H9 (cell line): ENCODE data around the gene GLIPR1L1. TPM values are rescaled to one million over a fixed set of nuclear protein-coding genes. Genes with fewer than 3 reads are reported as not detected.

Source experiments
- DNase-seq: peaks from one replicate; pipeline ENCODE4 v3.0.0-alpha.2; 2017
- H2AFZ ChIP-seq: one replicate; pipeline ENCODE4 v1.6.1; 2013; ENCODE audit warnings: mild to moderate bottlenecking, low read length, control low read depth, moderate library complexity
- H2AK5ac ChIP-seq: 2 replicates; pipeline ENCODE4 v1.6.1; 2013; ENCODE audit warnings: low read length, control low read depth, mixed read lengths; ENCODE audit not compliant: insufficient read length
- H2BK120ac ChIP-seq: one replicate; pipeline ENCODE4 v1.6.1; 2013; ENCODE audit warnings: low read depth, mild to moderate bottlenecking, low read length, control low read depth, inconsistent platforms; ENCODE audit not compliant: poor library complexity, severe bottlenecking
- H2BK12ac ChIP-seq: 2 replicates; pipeline ENCODE4 v1.6.1; 2013; ENCODE audit warnings: low read length, control low read depth, mixed read lengths, low read depth; ENCODE audit not compliant: insufficient read length
- H2BK15ac ChIP-seq: 2 replicates; pipeline ENCODE4 v1.6.1; 2013; ENCODE audit warnings: low read depth, low read length, control low read depth
- H2BK20ac ChIP-seq: one replicate; pipeline ENCODE4 v1.6.1; 2013; ENCODE audit warnings: low read depth, mild to moderate bottlenecking, low read length, control low read depth, inconsistent platforms; ENCODE audit not compliant: poor library complexity, severe bottlenecking
- H2BK5ac ChIP-seq: 2 replicates; pipeline ENCODE4 v1.6.1; 2013; ENCODE audit warnings: low read length, control low read depth, mixed read lengths; ENCODE audit not compliant: insufficient read length
- H3K14ac ChIP-seq: 2 replicates; pipeline ENCODE4 v1.6.1; 2013; ENCODE audit warnings: low read length, control low read depth; ENCODE audit not compliant: insufficient read depth
- H3K18ac ChIP-seq: 2 replicates; pipeline ENCODE4 v1.6.1; 2013; ENCODE audit warnings: low read depth, mild to moderate bottlenecking, mixed read lengths, low read length, control low read depth; ENCODE audit not compliant: insufficient read length
- H3K23ac ChIP-seq: 2 replicates; pipeline ENCODE4 v1.6.1; 2013; ENCODE audit warnings: low read length, control low read depth, mixed read lengths, low read depth; ENCODE audit not compliant: insufficient read length
- H3K23me2 ChIP-seq: 2 replicates; pipeline ENCODE4 v1.6.1; 2013; ENCODE audit warnings: low read depth, mild to moderate bottlenecking, mixed read lengths, low read length, control low read depth; ENCODE audit not compliant: insufficient read length, poor library complexity, severe bottlenecking
- H3K27ac ChIP-seq: 2 replicates; pipeline ENCODE4 v1.5.1; 2013; ENCODE audit warnings: low read length, control low read depth, mixed read lengths, low read depth; ENCODE audit not compliant: insufficient read length
- H3K27me3 ChIP-seq: 2 replicates; pipeline ENCODE4 v1.6.1; 2013; ENCODE audit warnings: low read length, control low read depth, inconsistent platforms; ENCODE audit not compliant: insufficient read depth
- H3K4ac ChIP-seq: 2 replicates; pipeline ENCODE4 v1.6.1; 2013; ENCODE audit warnings: low read depth, mild to moderate bottlenecking, control low read depth, inconsistent platforms, low read length, moderate library complexity
- H3K4me1 ChIP-seq: 2 replicates; pipeline ENCODE4 v1.6.1; 2013; ENCODE audit warnings: low read length, control low read depth, inconsistent platforms; ENCODE audit not compliant: insufficient read depth
- H3K4me2 ChIP-seq: 2 replicates; pipeline ENCODE4 v1.6.1; 2013; ENCODE audit warnings: low read length, control low read depth, mixed read lengths; ENCODE audit not compliant: insufficient read length, insufficient read depth
- H3K56ac ChIP-seq: 2 replicates; pipeline ENCODE4 v1.6.1; 2013; ENCODE audit warnings: low read depth, mild to moderate bottlenecking, mixed read lengths, low read length, control low read depth; ENCODE audit not compliant: insufficient read length
- H3K79me1 ChIP-seq: 2 replicates; pipeline ENCODE4 v1.6.1; 2013; ENCODE audit warnings: low read depth, mild to moderate bottlenecking, moderate library complexity, low read length, control low read depth, inconsistent platforms; ENCODE audit not compliant: insufficient read depth, poor library complexity, severe bottlenecking
- H3K79me2 ChIP-seq: 2 replicates; pipeline ENCODE4 v1.6.1; 2013; ENCODE audit warnings: low read length, control low read depth, inconsistent platforms; ENCODE audit not compliant: insufficient read depth
- H3K9ac ChIP-seq: 2 replicates; pipeline ENCODE4 v1.6.1; 2013; ENCODE audit warnings: low read length, control low read depth, mixed read lengths; ENCODE audit not compliant: insufficient read length; ENCODE audit errors: extremely low read depth
- H3K9me3 ChIP-seq: one replicate; pipeline ENCODE4 v1.6.1; 2013; ENCODE audit warnings: low read depth, low read length, inconsistent platforms; ENCODE audit not compliant: control insufficient read depth
- H3T11ph ChIP-seq: one replicate; pipeline ENCODE4 v1.6.1; 2013; ENCODE audit warnings: mild to moderate bottlenecking, low read length, control low read depth, inconsistent platforms
- H4K20me1 ChIP-seq: one replicate; pipeline ENCODE4 v1.6.1; 2013; ENCODE audit not compliant: control insufficient read depth, insufficient read length, insufficient read depth
- H4K5ac ChIP-seq: 2 replicates; pipeline ENCODE4 v1.6.1; 2013; ENCODE audit warnings: low read depth, mild to moderate bottlenecking, mixed read lengths, low read length, control low read depth; ENCODE audit not compliant: insufficient read length
- H4K8ac ChIP-seq: replicated peaks from 2 replicates; pipeline ENCODE4 v1.6.1; 2013; ENCODE audit warnings: low read length, control low read depth, mixed read lengths, low read depth; ENCODE audit not compliant: insufficient read length
- H4K91ac ChIP-seq: 2 replicates; pipeline ENCODE4 v1.6.1; 2013; ENCODE audit warnings: low read depth, mild to moderate bottlenecking, moderate library complexity, mixed read lengths, low read length, control low read depth; ENCODE audit not compliant: insufficient read length
- H3K27ac Mint-ChIP-seq, 3 experiments: 2 replicates in 2 of 3; 3 replicates in 1 of 3; pipeline ENCODE4 v1.8.0; 2020 to 2021; ENCODE audit warnings: mixed read lengths in 3 of 3, mild to moderate bottlenecking in 1 of 3, moderate library complexity in 1 of 3
- H3K27me3 Mint-ChIP-seq: 2 replicates; pipeline ENCODE4 v1.8.0; 2021; ENCODE audit warnings: low read depth, mild to moderate bottlenecking, moderate library complexity, mixed read lengths
- H3K36me3 Mint-ChIP-seq, 3 experiments: 2 replicates in 2 of 3; 3 replicates in 1 of 3; pipeline ENCODE4 v1.8.0; 2020 to 2021; ENCODE audit warnings: low read depth in 3 of 3, mixed read lengths in 3 of 3; ENCODE audit not compliant: insufficient read depth in 1 of 3
- H3K4me1 Mint-ChIP-seq, 2 experiments: 2 replicates each; pipeline ENCODE4 v1.8.0; 2020; ENCODE audit warnings: mixed read lengths in 2 of 2
- H3K4me3 Mint-ChIP-seq, 2 experiments: 2 replicates in 1 of 2; 3 replicates in 1 of 2; pipeline ENCODE4 v1.8.0; 2020 to 2021; ENCODE audit warnings: mild to moderate bottlenecking in 2 of 2, mixed read lengths in 2 of 2, moderate library complexity in 1 of 2
- H3K9me3 Mint-ChIP-seq, 2 experiments: 2 replicates in 1 of 2; 3 replicates in 1 of 2; pipeline ENCODE4 v1.8.0; 2020; ENCODE audit warnings: mild to moderate bottlenecking in 2 of 2, mixed read lengths in 2 of 2, moderate library complexity in 1 of 2
- WGBS: extraction: QIAGEN DNeasy Blood & Tissue Kit; methylation state at CpG from one replicate; pipeline ENCODE4 v1.1.7; 2013; ENCODE audit warnings: missing lambda C conversion rate, low lambda C conversion rate, mixed read lengths; ENCODE audit not compliant: insufficient read length; ENCODE audit errors: extremely low coverage; 5-methylcytosine and 5-hydroxymethylcytosine counted together
- total RNA-seq: library from RNA; stranded (reverse); gene quantifications from 2 replicates; pipeline ENCODE4 v1.2.1, GENCODE V29; 2021
- TF ChIP-seq, protein P1 (sequence below): fragments of 200-600 bp; sonication (generic); conservative IDR thresholded peaks from 3 replicates; pipeline ENCODE4 v1.8.0; 2021; ENCODE audit warnings: antibody characterized with exemption, mild to moderate bottlenecking

Gene GLIPR1L1
- total RNA-seq, 1 experiment from 2014 or later: 1.9 TPM

DNA sequence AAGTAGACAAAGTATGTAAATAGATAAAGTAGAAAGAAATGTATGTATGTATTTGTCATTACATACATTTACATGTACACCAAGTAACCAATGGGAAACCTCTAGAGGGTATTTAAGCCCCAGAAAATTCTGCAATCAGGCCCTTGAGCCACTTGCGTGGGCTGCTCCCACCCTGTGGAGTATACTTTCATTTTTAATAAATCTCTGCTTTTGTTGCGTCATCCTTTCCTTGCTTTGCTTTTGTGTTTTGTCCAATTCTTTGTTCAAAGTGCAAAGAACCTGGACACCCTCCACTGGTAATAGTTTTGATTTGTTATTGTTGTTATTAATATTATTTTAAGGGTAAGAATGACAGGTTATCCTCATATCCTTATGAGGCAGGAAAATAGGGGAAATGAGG lies 26.2 kb upstream of the GLIPR1L1 start:
- Histone ChIP-seq H3T11ph (no peak overlapping the region), H2BK5ac (no peak overlapping the region), H2BK20ac (no peak overlapping the region), H3K56ac (no peak overlapping the region), H2AK5ac (no peak overlapping the region), H3K4ac (no peak overlapping the region), H4K8ac (no peak overlapping the region), H3K14ac (no peak overlapping the region), H2BK15ac (no peak overlapping the region), H3K18ac (no peak overlapping the region), H2AFZ (no peak overlapping the region), H3K27me3 (no peaks in the 10 kb centered on the region), H3K23me2 (no peaks in the 10 kb centered on the region), H4K20me1 (no peaks in the 10 kb centered on the region), H2BK120ac (no peak overlapping the region), H4K91ac (no peak overlapping the region), H4K5ac (no peak overlapping the region), H3K4me2 (no peak overlapping the region), H3K4me1 (no peaks in the 10 kb centered on the region), H3K23ac (no peak overlapping the region), H3K27ac (no peak overlapping the region), H3K9ac (no peak overlapping the region), H3K79me2 (no peaks in the 10 kb centered on the region), H3K79me1 (no peaks in the 10 kb centered on the region), H2BK12ac (no peak overlapping the region), H3K9me3 (no peaks in the 10 kb centered on the region)
- Mint-ChIP-seq H3K4me3 (no peak overlapping the region; a peak in 1 of 5 replicates), H3K4me1 (peaks cover 2 to 3% of the 10 kb centered on the region in 2 experiments; a peak in 1 of 4 replicates), H3K9me3 (no peaks in the 10 kb centered on the region; a peak in 2 of 5 replicates), H3K27me3 (no peaks in the 10 kb centered on the region), H3K36me3 (peaks cover 0 to 8% (median 0%) of the 10 kb centered on the region in 3 experiments; a peak in 3 of 7 replicates), H3K27ac (no peak overlapping the region)
- no peak for DNase-seq
- TF ChIP-seq, protein P1, sequence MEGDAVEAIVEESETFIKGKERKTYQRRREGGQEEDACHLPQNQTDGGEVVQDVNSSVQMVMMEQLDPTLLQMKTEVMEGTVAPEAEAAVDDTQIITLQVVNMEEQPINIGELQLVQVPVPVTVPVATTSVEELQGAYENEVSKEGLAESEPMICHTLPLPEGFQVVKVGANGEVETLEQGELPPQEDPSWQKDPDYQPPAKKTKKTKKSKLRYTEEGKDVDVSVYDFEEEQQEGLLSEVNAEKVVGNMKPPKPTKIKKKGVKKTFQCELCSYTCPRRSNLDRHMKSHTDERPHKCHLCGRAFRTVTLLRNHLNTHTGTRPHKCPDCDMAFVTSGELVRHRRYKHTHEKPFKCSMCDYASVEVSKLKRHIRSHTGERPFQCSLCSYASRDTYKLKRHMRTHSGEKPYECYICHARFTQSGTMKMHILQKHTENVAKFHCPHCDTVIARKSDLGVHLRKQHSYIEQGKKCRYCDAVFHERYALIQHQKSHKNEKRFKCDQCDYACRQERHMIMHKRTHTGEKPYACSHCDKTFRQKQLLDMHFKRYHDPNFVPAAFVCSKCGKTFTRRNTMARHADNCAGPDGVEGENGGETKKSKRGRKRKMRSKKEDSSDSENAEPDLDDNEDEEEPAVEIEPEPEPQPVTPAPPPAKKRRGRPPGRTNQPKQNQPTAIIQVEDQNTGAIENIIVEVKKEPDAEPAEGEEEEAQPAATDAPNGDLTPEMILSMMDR: no peak
- no CpG with 5 or more reads among the region's 2 CpGs for WGBS
